ENCODE data around the gene ASIP.
"Not testable (repeated sequence)": the region's sequence is repeated elsewhere in the genome, so short reads cannot be mapped to it uniquely, and the experiment has no call there.

The ASIP gene

GRCh38 chr20:34269996-34270627 is 28.9 kb downstream of the ASIP start:
- no peak for DNase-seq (ENCODE audit: low spot score in 2 of 2)
- no peak overlapping the region for H3K27ac Mint-ChIP-seq (ENCODE audit: low read depth)

GRCh38 chr20:34271956-34272355 is 30.7 kb downstream of the ASIP start:
- Mint-ChIP-seq H3K27ac (ENCODE audit: low read depth) (no peak overlapping the region), H3K4me3 (no peak overlapping the region), H3K36me3 (ENCODE audit: insufficient read depth) (peaks cover 5% of the 10 kb centered on the region), H3K9me3 (no peaks in the 10 kb centered on the region), H3K4me1 (peaks cover 10% of the 10 kb centered on the region), H3K27me3 (peaks cover 15% of the 10 kb centered on the region)
- DNase-seq (ENCODE audit: low spot score in 2 of 2) (no peak), ATAC-seq (replicated peaks; ENCODE audit: extremely low read depth, poor library complexity, severe bottlenecking) (no peak)

More at GRCh38 chr20:34269996-34270627, 28.9 kb downstream of the ASIP start:
- no peaks in the 10 kb centered on the region for H3K9me3 Mint-ChIP-seq
- ATAC-seq (replicated peaks; ENCODE audit: extremely low read depth, poor library complexity, severe bottlenecking): no peak
- peaks cover 15% of the 10 kb centered on the region for H3K27me3 Mint-ChIP-seq
- H3K36me3 Mint-ChIP-seq (ENCODE audit: insufficient read depth): peaks cover 5% of the 10 kb centered on the region
- no peak overlapping the region for H3K4me3 Mint-ChIP-seq
- H3K4me1 Mint-ChIP-seq: peaks cover 10% of the 10 kb centered on the region

DNA sequence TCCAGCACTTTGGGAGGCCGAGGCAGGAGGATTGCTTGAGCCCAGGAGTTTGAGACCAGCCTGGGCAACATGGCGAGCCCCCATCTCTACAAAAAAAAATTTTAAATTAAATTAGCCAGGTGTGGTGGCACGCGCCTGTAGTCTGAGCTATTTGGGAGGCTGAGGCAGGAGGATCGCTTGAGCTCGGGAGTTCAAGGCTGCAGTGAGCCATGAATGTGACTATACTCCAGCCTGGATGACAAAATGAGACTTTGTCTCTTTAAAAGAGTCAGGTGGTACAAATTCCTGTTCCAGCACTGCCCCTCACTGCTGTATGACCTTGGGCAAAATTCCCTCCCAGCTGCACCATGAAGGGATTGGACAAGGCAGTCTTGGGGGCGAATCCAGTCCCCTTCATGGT is 33.5 kb downstream of the ASIP start:
- Mint-ChIP-seq H3K4me3 (no peak overlapping the region), H3K27me3 (no peaks in the 10 kb centered on the region), H3K36me3 (ENCODE audit: insufficient read depth) (peaks cover 7% of the 10 kb centered on the region), H3K27ac (ENCODE audit: low read depth) (no peak overlapping the region), H3K9me3 (no peaks in the 10 kb centered on the region), H3K4me1 (no peaks in the 10 kb centered on the region)
- DNase-seq (ENCODE audit: low spot score in 2 of 2) (no peak), ATAC-seq (replicated peaks; ENCODE audit: extremely low read depth, poor library complexity, severe bottlenecking) (no peak)

DNA sequence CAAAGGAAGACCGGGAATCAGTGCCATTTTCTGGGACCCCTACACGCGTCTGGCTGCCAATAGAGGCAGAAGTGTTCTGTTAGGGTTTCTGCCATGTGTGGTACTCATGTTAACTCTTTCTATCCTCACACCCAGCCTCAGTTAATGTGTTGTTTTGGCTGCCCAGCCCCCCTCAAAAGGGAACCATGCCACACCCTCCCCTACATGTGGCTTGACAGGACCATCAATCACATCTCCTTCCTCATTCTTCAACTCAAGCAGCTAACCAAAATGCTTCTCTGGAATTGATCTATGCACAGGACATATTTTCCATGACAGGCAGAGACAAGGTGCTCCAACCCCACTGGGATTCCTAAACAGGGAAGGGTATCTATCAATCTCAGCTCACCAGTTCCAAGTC is 40.0 kb downstream of the ASIP start:
- Mint-ChIP-seq H3K27ac (ENCODE audit: low read depth) (no peak overlapping the region), H3K4me1 (no peaks in the 10 kb centered on the region), H3K36me3 (ENCODE audit: insufficient read depth) (peaks cover 7% of the 10 kb centered on the region), H3K9me3 (no peaks in the 10 kb centered on the region), H3K4me3 (no peak overlapping the region), H3K27me3 (no peaks in the 10 kb centered on the region)
- ATAC-seq (replicated peaks; ENCODE audit: extremely low read depth, poor library complexity, severe bottlenecking) (no peak), DNase-seq (ENCODE audit: low spot score in 2 of 2) (no peak)

GRCh38 chr20:34282041-34282440 is 40.8 kb downstream of the ASIP start:
- DNase-seq (ENCODE audit: low spot score in 2 of 2) (no peak), ATAC-seq (replicated peaks; ENCODE audit: extremely low read depth, poor library complexity, severe bottlenecking) (no peak)
- Mint-ChIP-seq H3K36me3 (ENCODE audit: insufficient read depth) (peaks cover 7% of the 10 kb centered on the region), H3K4me1 (no peaks in the 10 kb centered on the region), H3K4me3 (no peak overlapping the region), H3K9me3 (no peaks in the 10 kb centered on the region), H3K27ac (ENCODE audit: low read depth) (no peak overlapping the region), H3K27me3 (no peaks in the 10 kb centered on the region)

DNA sequence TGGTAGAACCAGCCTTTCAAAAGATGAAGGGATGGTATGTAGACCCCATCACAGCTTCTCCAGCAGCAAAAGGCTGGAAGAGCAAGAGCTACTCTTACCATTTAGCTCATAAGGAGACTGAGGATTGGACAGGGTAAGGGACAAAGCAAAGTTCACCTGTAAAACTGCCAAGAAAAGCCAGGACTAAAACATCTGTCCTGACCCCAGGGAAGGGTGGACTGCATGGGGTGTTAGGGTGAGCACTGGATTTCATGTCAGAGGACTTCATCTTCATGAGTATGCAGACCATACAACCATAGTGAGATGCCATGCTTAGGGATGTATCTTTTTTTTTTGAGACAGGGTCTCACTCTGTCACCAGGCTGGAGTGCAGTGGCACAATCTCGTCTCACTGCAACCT is 42.6 kb downstream of the ASIP start:
- peaks cover 9% of the 10 kb centered on the region for H3K36me3 Mint-ChIP-seq (ENCODE audit: insufficient read depth)
- no peak for ATAC-seq (replicated peaks; ENCODE audit: extremely low read depth, poor library complexity, severe bottlenecking)
- no peak overlapping the region for H3K4me3 Mint-ChIP-seq
- no peaks in the 10 kb centered on the region for H3K27me3 Mint-ChIP-seq
- no peaks in the 10 kb centered on the region for H3K9me3 Mint-ChIP-seq
- H3K27ac Mint-ChIP-seq (ENCODE audit: low read depth): no peak overlapping the region
- DNase-seq (ENCODE audit: low spot score in 2 of 2): no peak
- H3K4me1 Mint-ChIP-seq: no peaks in the 10 kb centered on the region

- no peaks in the 10 kb centered on the region for H3K9me3 Mint-ChIP-seq
- no peak for DNase-seq (ENCODE audit: low spot score in 2 of 2)
- H3K27ac Mint-ChIP-seq (ENCODE audit: low read depth): no peak overlapping the region
- H3K4me3 Mint-ChIP-seq: no peak overlapping the region
- H3K27me3 Mint-ChIP-seq: no peaks in the 10 kb centered on the region
- no peak for ATAC-seq (replicated peaks; ENCODE audit: extremely low read depth, poor library complexity, severe bottlenecking)
- peaks cover 9% of the 10 kb centered on the region for H3K36me3 Mint-ChIP-seq (ENCODE audit: insufficient read depth)
- H3K4me1 Mint-ChIP-seq: no peaks in the 10 kb centered on the region
Measured at GRCh38 chr20:34285450-34285849, 44.2 kb downstream of the ASIP start.

GRCh38 chr20:34287500-34287899 is 46.3 kb downstream of the ASIP start:
- H3K4me1 Mint-ChIP-seq; H3K27ac Mint-ChIP-seq (ENCODE audit: low read depth); H3K27me3 Mint-ChIP-seq; H3K4me3 Mint-ChIP-seq; H3K9me3 Mint-ChIP-seq; DNase-seq (ENCODE audit: low spot score in 2 of 2); H3K36me3 Mint-ChIP-seq (ENCODE audit: insufficient read depth); ATAC-seq (replicated peaks; ENCODE audit: extremely low read depth, poor library complexity, severe bottlenecking): not testable (repeated sequence)

DNA sequence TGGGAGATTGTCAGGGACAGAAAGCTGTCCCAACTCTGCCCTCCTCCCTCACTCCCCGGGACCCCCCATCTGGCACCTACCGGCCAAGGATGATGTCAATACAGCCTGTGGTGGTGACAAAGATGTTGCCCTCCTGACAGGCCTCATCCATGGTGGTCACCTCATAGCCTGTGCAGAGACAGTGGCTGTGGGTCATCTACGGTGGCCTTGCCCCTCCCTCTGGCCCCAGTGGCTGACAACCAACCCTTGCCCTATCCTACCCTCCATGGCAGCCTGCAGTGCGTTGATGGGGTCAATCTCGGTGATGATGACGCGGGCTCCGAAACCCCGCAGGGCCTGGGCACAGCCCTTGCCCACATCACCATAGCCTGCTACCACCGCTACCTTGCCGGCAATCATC is 49.2 kb downstream of the ASIP start:
- H3K9me3 Mint-ChIP-seq: no peaks in the 10 kb centered on the region
- H3K4me1 Mint-ChIP-seq: no peaks in the 10 kb centered on the region
- H3K4me3 Mint-ChIP-seq: no peak overlapping the region
- DNase-seq (ENCODE audit: low spot score in 2 of 2) (no peak), ATAC-seq (replicated peaks; ENCODE audit: extremely low read depth, poor library complexity, severe bottlenecking) (no peak)
- no peaks in the 10 kb centered on the region for H3K27me3 Mint-ChIP-seq
- H3K36me3 Mint-ChIP-seq (ENCODE audit: insufficient read depth): peaks cover 6% of the 10 kb centered on the region
- H3K27ac Mint-ChIP-seq (ENCODE audit: low read depth): no peak overlapping the region

- Mint-ChIP-seq H3K27ac (ENCODE audit: low read depth) (no peak overlapping the region), H3K36me3 (ENCODE audit: insufficient read depth) (peaks cover 6% of the 10 kb centered on the region), H3K27me3 (no peaks in the 10 kb centered on the region), H3K9me3 (no peaks in the 10 kb centered on the region), H3K4me1 (no peaks in the 10 kb centered on the region), H3K4me3 (no peak overlapping the region)
- DNase-seq (ENCODE audit: low spot score in 2 of 2): no peak
- ATAC-seq (replicated peaks; ENCODE audit: extremely low read depth, poor library complexity, severe bottlenecking): no peak
Measured at GRCh38 chr20:34292496-34292895, 51.3 kb downstream of the ASIP start.

- Mint-ChIP-seq H3K9me3 (no peaks in the 10 kb centered on the region), H3K27ac (ENCODE audit: low read depth) (no peak overlapping the region), H3K36me3 (ENCODE audit: insufficient read depth) (peaks cover 5% of the 10 kb centered on the region), H3K4me1 (no peaks in the 10 kb centered on the region), H3K4me3 (no peak overlapping the region), H3K27me3 (no peaks in the 10 kb centered on the region)
- ATAC-seq (replicated peaks; ENCODE audit: extremely low read depth, poor library complexity, severe bottlenecking) (no peak), DNase-seq (ENCODE audit: low spot score in 2 of 2) (no peak)
Measured at GRCh38 chr20:34293119-34293518, 51.9 kb downstream of the ASIP start.

GRCh38 chr20:34293589-34293988 is 52.4 kb downstream of the ASIP start:
- no peaks in the 10 kb centered on the region for H3K9me3 Mint-ChIP-seq
- no peak for ATAC-seq (replicated peaks; ENCODE audit: extremely low read depth, poor library complexity, severe bottlenecking)
- no peak overlapping the region for H3K4me3 Mint-ChIP-seq
- H3K27me3 Mint-ChIP-seq: no peaks in the 10 kb centered on the region
- H3K4me1 Mint-ChIP-seq: no peaks in the 10 kb centered on the region
- no peak for DNase-seq (ENCODE audit: low spot score in 2 of 2)
- H3K27ac Mint-ChIP-seq (ENCODE audit: low read depth): no peak overlapping the region
- peaks cover 5% of the 10 kb centered on the region for H3K36me3 Mint-ChIP-seq (ENCODE audit: insufficient read depth)

DNA sequence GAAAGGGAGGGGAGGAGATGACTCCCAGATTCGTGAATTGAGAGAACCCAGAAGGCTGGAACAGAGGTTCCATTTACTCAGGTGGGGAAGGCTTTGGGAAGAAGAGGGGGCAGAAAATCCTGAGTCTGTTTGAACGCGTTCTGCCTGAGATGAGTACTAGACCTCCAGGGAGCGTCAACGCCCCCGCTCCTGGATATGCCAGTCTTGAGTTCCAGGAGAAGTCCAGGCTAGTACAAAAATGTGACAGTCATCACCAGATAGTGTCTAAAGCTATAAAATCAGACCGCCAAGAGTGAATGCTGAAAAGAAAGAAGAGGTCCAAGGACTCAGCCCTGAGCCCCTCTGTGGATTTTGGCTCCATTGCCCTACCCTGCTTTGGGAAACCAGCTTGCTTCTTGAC is 53.3 kb downstream of the ASIP start:
- Mint-ChIP-seq H3K4me3 (no peak overlapping the region), H3K4me1 (no peaks in the 10 kb centered on the region), H3K27ac (ENCODE audit: low read depth) (no peak overlapping the region), H3K9me3 (no peaks in the 10 kb centered on the region), H3K27me3 (no peaks in the 10 kb centered on the region), H3K36me3 (ENCODE audit: insufficient read depth) (peaks cover 5% of the 10 kb centered on the region)
- ATAC-seq (replicated peaks; ENCODE audit: extremely low read depth, poor library complexity, severe bottlenecking): no peak
- DNase-seq (ENCODE audit: low spot score in 2 of 2): no peak

- Mint-ChIP-seq H3K36me3 (ENCODE audit: insufficient read depth) (peaks cover 4% of the 10 kb centered on the region), H3K9me3 (no peaks in the 10 kb centered on the region), H3K27me3 (no peaks in the 10 kb centered on the region), H3K4me1 (no peaks in the 10 kb centered on the region), H3K4me3 (no peak overlapping the region), H3K27ac (ENCODE audit: low read depth) (no peak overlapping the region)
- ATAC-seq (replicated peaks; ENCODE audit: extremely low read depth, poor library complexity, severe bottlenecking) (no peak), DNase-seq (ENCODE audit: low spot score in 2 of 2) (no peak)
Measured at GRCh38 chr20:34295284-34295683, 54.1 kb downstream of the ASIP start.
